H9 (cell line): ENCODE data around the gene CLCNKB. TPM values are rescaled to one million over a fixed set of nuclear protein-coding genes. Genes with fewer than 3 reads are reported as not detected.

ENCODE experiments used
- DNase-seq: peaks from one replicate; pipeline ENCODE4 v3.0.0-alpha.2; 2017
- H2AFZ ChIP-seq: one replicate; pipeline ENCODE4 v1.6.1; 2013; ENCODE audit warnings: mild to moderate bottlenecking, low read length, control low read depth, moderate library complexity
- H2AK5ac ChIP-seq: 2 replicates; pipeline ENCODE4 v1.6.1; 2013; ENCODE audit warnings: low read length, control low read depth, mixed read lengths; ENCODE audit not compliant: insufficient read length
- H2BK120ac ChIP-seq: one replicate; pipeline ENCODE4 v1.6.1; 2013; ENCODE audit warnings: low read depth, mild to moderate bottlenecking, low read length, control low read depth, inconsistent platforms; ENCODE audit not compliant: poor library complexity, severe bottlenecking
- H2BK12ac ChIP-seq: 2 replicates; pipeline ENCODE4 v1.6.1; 2013; ENCODE audit warnings: low read length, control low read depth, mixed read lengths, low read depth; ENCODE audit not compliant: insufficient read length
- H2BK15ac ChIP-seq: 2 replicates; pipeline ENCODE4 v1.6.1; 2013; ENCODE audit warnings: low read depth, low read length, control low read depth
- H2BK20ac ChIP-seq: one replicate; pipeline ENCODE4 v1.6.1; 2013; ENCODE audit warnings: low read depth, mild to moderate bottlenecking, low read length, control low read depth, inconsistent platforms; ENCODE audit not compliant: poor library complexity, severe bottlenecking
- H2BK5ac ChIP-seq: 2 replicates; pipeline ENCODE4 v1.6.1; 2013; ENCODE audit warnings: low read length, control low read depth, mixed read lengths; ENCODE audit not compliant: insufficient read length
- H3K14ac ChIP-seq: 2 replicates; pipeline ENCODE4 v1.6.1; 2013; ENCODE audit warnings: low read length, control low read depth; ENCODE audit not compliant: insufficient read depth
- H3K18ac ChIP-seq: 2 replicates; pipeline ENCODE4 v1.6.1; 2013; ENCODE audit warnings: low read depth, mild to moderate bottlenecking, mixed read lengths, low read length, control low read depth; ENCODE audit not compliant: insufficient read length
- H3K23ac ChIP-seq: 2 replicates; pipeline ENCODE4 v1.6.1; 2013; ENCODE audit warnings: low read length, control low read depth, mixed read lengths, low read depth; ENCODE audit not compliant: insufficient read length
- H3K23me2 ChIP-seq: 2 replicates; pipeline ENCODE4 v1.6.1; 2013; ENCODE audit warnings: low read depth, mild to moderate bottlenecking, mixed read lengths, low read length, control low read depth; ENCODE audit not compliant: insufficient read length, poor library complexity, severe bottlenecking
- H3K27ac ChIP-seq: 2 replicates; pipeline ENCODE4 v1.5.1; 2013; ENCODE audit warnings: low read length, control low read depth, mixed read lengths, low read depth; ENCODE audit not compliant: insufficient read length
- H3K27me3 ChIP-seq: 2 replicates; pipeline ENCODE4 v1.6.1; 2013; ENCODE audit warnings: low read length, control low read depth, inconsistent platforms; ENCODE audit not compliant: insufficient read depth
- H3K4ac ChIP-seq: 2 replicates; pipeline ENCODE4 v1.6.1; 2013; ENCODE audit warnings: low read depth, mild to moderate bottlenecking, control low read depth, inconsistent platforms, low read length, moderate library complexity
- H3K4me1 ChIP-seq: 2 replicates; pipeline ENCODE4 v1.6.1; 2013; ENCODE audit warnings: low read length, control low read depth, inconsistent platforms; ENCODE audit not compliant: insufficient read depth
- H3K4me2 ChIP-seq: 2 replicates; pipeline ENCODE4 v1.6.1; 2013; ENCODE audit warnings: low read length, control low read depth, mixed read lengths; ENCODE audit not compliant: insufficient read length, insufficient read depth
- H3K56ac ChIP-seq: 2 replicates; pipeline ENCODE4 v1.6.1; 2013; ENCODE audit warnings: low read depth, mild to moderate bottlenecking, mixed read lengths, low read length, control low read depth; ENCODE audit not compliant: insufficient read length
- H3K79me1 ChIP-seq: 2 replicates; pipeline ENCODE4 v1.6.1; 2013; ENCODE audit warnings: low read depth, mild to moderate bottlenecking, moderate library complexity, low read length, control low read depth, inconsistent platforms; ENCODE audit not compliant: insufficient read depth, poor library complexity, severe bottlenecking
- H3K79me2 ChIP-seq: 2 replicates; pipeline ENCODE4 v1.6.1; 2013; ENCODE audit warnings: low read length, control low read depth, inconsistent platforms; ENCODE audit not compliant: insufficient read depth
- H3K9ac ChIP-seq: 2 replicates; pipeline ENCODE4 v1.6.1; 2013; ENCODE audit warnings: low read length, control low read depth, mixed read lengths; ENCODE audit not compliant: insufficient read length; ENCODE audit errors: extremely low read depth
- H3K9me3 ChIP-seq: one replicate; pipeline ENCODE4 v1.6.1; 2013; ENCODE audit warnings: low read depth, low read length, inconsistent platforms; ENCODE audit not compliant: control insufficient read depth
- H3T11ph ChIP-seq: one replicate; pipeline ENCODE4 v1.6.1; 2013; ENCODE audit warnings: mild to moderate bottlenecking, low read length, control low read depth, inconsistent platforms
- H4K20me1 ChIP-seq: one replicate; pipeline ENCODE4 v1.6.1; 2013; ENCODE audit not compliant: control insufficient read depth, insufficient read length, insufficient read depth
- H4K5ac ChIP-seq: 2 replicates; pipeline ENCODE4 v1.6.1; 2013; ENCODE audit warnings: low read depth, mild to moderate bottlenecking, mixed read lengths, low read length, control low read depth; ENCODE audit not compliant: insufficient read length
- H4K8ac ChIP-seq: replicated peaks from 2 replicates; pipeline ENCODE4 v1.6.1; 2013; ENCODE audit warnings: low read length, control low read depth, mixed read lengths, low read depth; ENCODE audit not compliant: insufficient read length
- H4K91ac ChIP-seq: 2 replicates; pipeline ENCODE4 v1.6.1; 2013; ENCODE audit warnings: low read depth, mild to moderate bottlenecking, moderate library complexity, mixed read lengths, low read length, control low read depth; ENCODE audit not compliant: insufficient read length
- H3K27ac Mint-ChIP-seq, 3 experiments: 2 replicates in 2 of 3; 3 replicates in 1 of 3; pipeline ENCODE4 v1.8.0; 2020 to 2021; ENCODE audit warnings: mixed read lengths in 3 of 3, mild to moderate bottlenecking in 1 of 3, moderate library complexity in 1 of 3
- H3K27me3 Mint-ChIP-seq: 2 replicates; pipeline ENCODE4 v1.8.0; 2021; ENCODE audit warnings: low read depth, mild to moderate bottlenecking, moderate library complexity, mixed read lengths
- H3K36me3 Mint-ChIP-seq, 3 experiments: 2 replicates in 2 of 3; 3 replicates in 1 of 3; pipeline ENCODE4 v1.8.0; 2020 to 2021; ENCODE audit warnings: low read depth in 3 of 3, mixed read lengths in 3 of 3; ENCODE audit not compliant: insufficient read depth in 1 of 3
- H3K4me1 Mint-ChIP-seq, 2 experiments: 2 replicates each; pipeline ENCODE4 v1.8.0; 2020; ENCODE audit warnings: mixed read lengths in 2 of 2
- H3K4me3 Mint-ChIP-seq, 2 experiments: 2 replicates in 1 of 2; 3 replicates in 1 of 2; pipeline ENCODE4 v1.8.0; 2020 to 2021; ENCODE audit warnings: mild to moderate bottlenecking in 2 of 2, mixed read lengths in 2 of 2, moderate library complexity in 1 of 2
- H3K9me3 Mint-ChIP-seq, 2 experiments: 2 replicates in 1 of 2; 3 replicates in 1 of 2; pipeline ENCODE4 v1.8.0; 2020; ENCODE audit warnings: mild to moderate bottlenecking in 2 of 2, mixed read lengths in 2 of 2, moderate library complexity in 1 of 2
- CTCF ChIP-seq: fragments of 200-600 bp; sonication (generic); conservative IDR thresholded peaks from 3 replicates; pipeline ENCODE4 v1.8.0; 2021; ENCODE audit warnings: antibody characterized with exemption, mild to moderate bottlenecking
- WGBS: extraction: QIAGEN DNeasy Blood & Tissue Kit; methylation state at CpG from one replicate; pipeline ENCODE4 v1.1.7; 2013; ENCODE audit warnings: missing lambda C conversion rate, low lambda C conversion rate, mixed read lengths; ENCODE audit not compliant: insufficient read length; ENCODE audit errors: extremely low coverage; 5-methylcytosine and 5-hydroxymethylcytosine counted together
- total RNA-seq: library from RNA; stranded (reverse); gene quantifications from 2 replicates; pipeline ENCODE4 v1.2.1, GENCODE V29; 2021

Gene CLCNKB
- total RNA-seq, 1 experiment from 2014 or later = 1.7 TPM

- no CpG with 5 or more reads among the region's 10 CpGs for WGBS
- Histone ChIP-seq H3K23ac (no peak overlapping the region), H3K27ac (no peak overlapping the region), H2BK12ac (no peak overlapping the region), H3T11ph (no peak overlapping the region), H3K18ac (no peak overlapping the region), H4K20me1 (no peaks in the 10 kb centered on the region), H3K56ac (no peak overlapping the region), H3K23me2 (no peaks in the 10 kb centered on the region), H2AK5ac (no peak overlapping the region), H3K4me1 (no peaks in the 10 kb centered on the region), H4K5ac (no peak overlapping the region), H3K79me1 (no peaks in the 10 kb centered on the region), H3K4ac (no peak overlapping the region), H2BK5ac (no peak overlapping the region), H3K9me3 (no peaks in the 10 kb centered on the region), H3K4me2 (no peak overlapping the region), H4K8ac (no peak overlapping the region), H3K27me3 (no peaks in the 10 kb centered on the region), H2BK20ac (no peak overlapping the region), H2BK15ac (no peak overlapping the region), H3K79me2 (no peaks in the 10 kb centered on the region), H3K14ac (no peak overlapping the region), H3K9ac (no peak overlapping the region), H4K91ac (no peak overlapping the region), H2AFZ (no peak overlapping the region), H2BK120ac (no peak overlapping the region)
- no peaks in the 10 kb centered on the region for H3K4me1 Mint-ChIP-seq
- TF ChIP-seq CTCF = no peak
- H3K27ac Mint-ChIP-seq = no peak overlapping the region
- no peaks in the 10 kb centered on the region for H3K9me3 Mint-ChIP-seq
- H3K36me3 Mint-ChIP-seq = no peaks in the 10 kb centered on the region
- H3K27me3 Mint-ChIP-seq = peaks cover 16% of the 10 kb centered on the region
- H3K4me3 Mint-ChIP-seq = no peak overlapping the region
- no peak for DNase-seq
Observed at GRCh38 chr1:15994081-15994480, 49.5 kb upstream of the CLCNKB start.
